HEK293T (cell line): ENCODE measurements around the gene PTPRM.

Experiments
- BHLHE40 ChIP-seq: fragments of 450-650 bp; IDR thresholded peaks from 2 replicates; pipeline ENCODE4 v1.6.1; 2016; ENCODE audit warnings: mild to moderate bottlenecking, moderate library complexity, borderline replicate concordance
- FOXM1 ChIP-seq: fragments of 450-650 bp; IDR thresholded peaks from 2 replicates; pipeline ENCODE4 v1.6.1; 2017; ENCODE audit warnings: mild to moderate bottlenecking, borderline replicate concordance
- SP1 ChIP-seq: fragments of 450-650 bp; IDR thresholded peaks from 2 replicates; pipeline ENCODE4 v1.6.1; 2017
- SUZ12 ChIP-seq: fragments of 450-650 bp; IDR thresholded peaks from 2 replicates; pipeline ENCODE4 v1.6.1; 2016; ENCODE audit warnings: mild to moderate bottlenecking
- TARDBP ChIP-seq: fragments of 450-650 bp; IDR thresholded peaks from 2 replicates; pipeline ENCODE4 v1.6.1; 2016

DNA sequence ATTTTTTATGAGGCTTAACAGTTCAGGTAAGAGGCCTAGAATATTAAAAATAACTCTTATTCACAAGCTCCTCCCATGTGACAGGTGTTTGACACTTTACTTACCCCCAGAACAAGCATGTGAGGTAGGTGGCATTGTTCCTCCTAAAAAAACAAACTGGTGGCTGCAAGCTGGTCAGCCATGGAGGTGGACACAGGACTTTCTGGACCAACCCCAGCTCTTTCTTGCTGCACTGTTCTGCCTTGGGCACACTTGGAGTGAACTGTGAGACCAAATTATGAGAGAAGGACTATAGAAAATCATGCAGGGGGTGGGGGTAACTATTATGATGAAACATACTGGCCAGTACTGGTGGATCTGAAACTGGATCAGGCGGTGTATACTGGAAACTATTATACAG lies 56.6 kb downstream of the PTPRM start:
- TF ChIP-seq SP1 (no peak), BHLHE40 (no peak), TARDBP (no peak), FOXM1 (no peak), SUZ12 (no peak)
